Ishikawa (cell line): ENCODE data around the gene RPS5.

Source experiments
- CEBPB ChIP-seq: IDR thresholded peaks from 2 replicates; pipeline ENCODE4 v1.6.1; 2012
- CREB1 ChIP-seq: IDR thresholded peaks from 2 replicates; pipeline ENCODE4 v1.6.1; 2012; ENCODE audit warnings: low read depth
- EGR1 ChIP-seq: IDR thresholded peaks from 2 replicates; pipeline ENCODE4 v1.6.1; 2012
- EP300 ChIP-seq: IDR thresholded peaks from 2 replicates; pipeline ENCODE4 v1.6.1; 2012; ENCODE audit warnings: borderline replicate concordance
- FOXM1 ChIP-seq: IDR thresholded peaks from 2 replicates; pipeline ENCODE4 v1.6.1; 2012; ENCODE audit warnings: low read depth, borderline replicate concordance
- MAX ChIP-seq: IDR thresholded peaks from 2 replicates; pipeline ENCODE4 v1.6.1; 2012
- NFIC ChIP-seq: IDR thresholded peaks from 2 replicates; pipeline ENCODE4 v1.6.1; 2012
- RAD21 ChIP-seq: IDR thresholded peaks from 2 replicates; pipeline ENCODE4 v1.6.1; 2012; ENCODE audit warnings: low read depth
- REST ChIP-seq: IDR thresholded peaks from 2 replicates; pipeline ENCODE4 v1.6.1; 2012; ENCODE audit warnings: low read depth, mild to moderate bottlenecking
- TAF1 ChIP-seq: IDR thresholded peaks from 2 replicates; pipeline ENCODE4 v1.6.1; 2012; ENCODE audit warnings: low read depth, mild to moderate bottlenecking
- TCF12 ChIP-seq: IDR thresholded peaks from 2 replicates; pipeline ENCODE4 v1.6.1; 2012; ENCODE audit warnings: low read depth
- TEAD4 ChIP-seq: IDR thresholded peaks from 2 replicates; pipeline ENCODE4 v1.6.1; 2012
- YY1 ChIP-seq: IDR thresholded peaks from 2 replicates; pipeline ENCODE4 v1.6.1; 2012; ENCODE audit warnings: low read depth
- ZBTB7A ChIP-seq: IDR thresholded peaks from 2 replicates; pipeline ENCODE4 v1.6.1; 2012; ENCODE audit warnings: low read depth

GRCh38 chr19:58350871-58351557 is 36.1 kb upstream of the RPS5 start:
- TF ChIP-seq FOXM1 (no peak), RAD21 (no peak), NFIC (no peak), CEBPB (no peak), TAF1 (no peak), ZBTB7A (no peak), REST (no peak), MAX (no peak), TEAD4 (no peak), CREB1 (no peak), YY1 (no peak), EP300 (no peak), EGR1 (no peak), TCF12 (no peak)
